DND-41 (cell line): ENCODE results near the gene DMRTA2.

ENCODE experiments used
- EZH2 ChIP-seq: IDR thresholded peaks from 3 replicates; pipeline ENCODE4 v1.6.1; 2012; ENCODE audit warnings: borderline replicate concordance, low read depth, mild to moderate bottlenecking, moderate library complexity, low read length, inconsistent platforms; ENCODE audit not compliant: severe bottlenecking
- TF ChIP-seq, protein P1 (sequence below): IDR thresholded peaks from 2 replicates; pipeline ENCODE4 v1.5.1; 2012; ENCODE audit warnings: borderline replicate concordance, low read length, moderate library complexity, mild to moderate bottlenecking; ENCODE audit not compliant: poor library complexity, severe bottlenecking; ENCODE audit errors: extremely low read depth

DNA sequence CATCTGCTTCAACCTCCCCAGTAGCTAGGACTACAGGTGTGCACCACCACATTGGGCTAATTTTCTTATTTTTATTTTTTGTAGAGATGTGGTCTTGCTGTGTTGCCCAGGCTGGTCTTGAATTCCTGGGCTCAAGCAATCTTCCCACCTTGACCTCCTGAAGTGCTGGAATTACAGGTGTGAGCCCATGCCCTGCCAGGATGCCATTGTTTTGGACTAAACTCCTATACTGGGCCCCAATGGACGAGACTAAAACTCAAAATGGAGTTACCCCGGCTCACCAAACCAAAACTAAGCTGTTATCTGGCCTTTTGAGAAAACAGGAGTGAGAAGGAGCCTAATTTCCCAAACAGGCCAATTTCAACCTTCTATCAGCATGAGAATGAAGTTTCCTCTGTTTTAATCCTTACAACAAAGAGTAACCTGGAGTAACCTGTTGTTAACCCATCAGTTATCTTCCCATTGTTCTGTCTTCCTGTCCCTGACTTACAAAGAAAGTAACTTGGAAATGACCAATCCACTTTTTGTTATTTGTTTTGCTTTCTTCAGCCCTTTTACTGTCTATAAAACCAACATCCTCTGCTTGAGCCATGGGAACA lies 29.6 kb downstream of the DMRTA2 start:
- TF ChIP-seq EZH2: no peak
- TF ChIP-seq, protein P1, sequence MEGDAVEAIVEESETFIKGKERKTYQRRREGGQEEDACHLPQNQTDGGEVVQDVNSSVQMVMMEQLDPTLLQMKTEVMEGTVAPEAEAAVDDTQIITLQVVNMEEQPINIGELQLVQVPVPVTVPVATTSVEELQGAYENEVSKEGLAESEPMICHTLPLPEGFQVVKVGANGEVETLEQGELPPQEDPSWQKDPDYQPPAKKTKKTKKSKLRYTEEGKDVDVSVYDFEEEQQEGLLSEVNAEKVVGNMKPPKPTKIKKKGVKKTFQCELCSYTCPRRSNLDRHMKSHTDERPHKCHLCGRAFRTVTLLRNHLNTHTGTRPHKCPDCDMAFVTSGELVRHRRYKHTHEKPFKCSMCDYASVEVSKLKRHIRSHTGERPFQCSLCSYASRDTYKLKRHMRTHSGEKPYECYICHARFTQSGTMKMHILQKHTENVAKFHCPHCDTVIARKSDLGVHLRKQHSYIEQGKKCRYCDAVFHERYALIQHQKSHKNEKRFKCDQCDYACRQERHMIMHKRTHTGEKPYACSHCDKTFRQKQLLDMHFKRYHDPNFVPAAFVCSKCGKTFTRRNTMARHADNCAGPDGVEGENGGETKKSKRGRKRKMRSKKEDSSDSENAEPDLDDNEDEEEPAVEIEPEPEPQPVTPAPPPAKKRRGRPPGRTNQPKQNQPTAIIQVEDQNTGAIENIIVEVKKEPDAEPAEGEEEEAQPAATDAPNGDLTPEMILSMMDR: no peak
